Transverse colon (tissue), 4 donors: ENCODE results near the gene C3orf20.

ENCODE experiments used
- CTCF ChIP-seq, 5 experiments: fragments of 200-600 bp in 3 of 5; fragments of 450-650 bp in 2 of 5; sonication (generic) in 3 of 5; IDR thresholded peaks; 1 replicate in 2 of 5; 2 replicates in 3 of 5; pipeline ENCODE4 v1.5.1; 2016 to 2017; ENCODE audit warnings: antibody characterized with exemption in 5 of 5, inconsistent platforms in 3 of 5, mild to moderate bottlenecking in 2 of 5, moderate library complexity in 1 of 5
- POLR2A ChIP-seq: fragments of 450-650 bp; IDR thresholded peaks from one replicate; pipeline ENCODE4 v1.6.1; 2016; ENCODE audit warnings: antibody characterized with exemption, mild to moderate bottlenecking, moderate library complexity
- POLR2AphosphoS5 ChIP-seq, 3 donors: sonication (generic); formaldehyde crosslinking; IDR thresholded peaks; one replicate each; pipeline ENCODE4 v1.6.1; 2016; ENCODE audit warnings: antibody characterized with exemption in 3 of 3

GRCh38 chr3:14700891-14701290 lies 25.9 kb downstream of the C3orf20 start:
- TF ChIP-seq POLR2A = no peak
- no peak for TF ChIP-seq CTCF (IDR thresholded peaks at IDR 0.05)
- TF ChIP-seq POLR2AphosphoS5 (IDR thresholded peaks at IDR 0.05) = no peak
